H7 (cell line): ENCODE results near the gene MCF2. TPM values are rescaled to one million over a fixed set of nuclear protein-coding genes. Genes with fewer than 3 reads are reported as not detected.

Experiments used
- DNase-seq: peaks from one replicate; pipeline ENCODE4 v3.0.0; 2012
- H3K27me3 ChIP-seq: 2 replicates; pipeline ENCODE4 v1.6.0; 2011; ENCODE audit warnings: mild to moderate bottlenecking, low read length; ENCODE audit not compliant: control insufficient read depth, insufficient read depth
- H3K36me3 ChIP-seq: replicated peaks from 2 replicates; pipeline ENCODE4 v1.5.1; 2011; ENCODE audit warnings: low read length; ENCODE audit not compliant: control insufficient read depth, insufficient read depth
- H3K4me3 ChIP-seq: 2 replicates; pipeline ENCODE4 v1.5.1; 2011; ENCODE audit warnings: low read depth, mild to moderate bottlenecking, control low read depth, low read length, moderate library complexity; ENCODE audit not compliant: insufficient read depth
- total RNA-seq: library from RNA; depleted of rRNA; stranded (reverse); fragments of >200 nt; shearing (Covaris generic); gene quantifications from 2 replicates; pipeline ENCODE4 v1.2.3, GENCODE V29; 2014; rRNA removed

The MCF2 gene
- total RNA-seq, 1 experiment from 2014 or later = 1.1 TPM

GRCh38 chrX:139554376-139554775, 153.6 kb downstream of the MCF2 start:
- no peaks in the 10 kb centered on the region for H3K36me3 ChIP-seq
- DNase-seq = no peak
- no peak overlapping the region for H3K4me3 ChIP-seq
- no peaks in the 10 kb centered on the region for H3K27me3 ChIP-seq

- no peaks in the 10 kb centered on the region for H3K27me3 ChIP-seq
- no peaks in the 10 kb centered on the region for H3K36me3 ChIP-seq
- DNase-seq = no peak
- H3K4me3 ChIP-seq = no peak overlapping the region
Measured at GRCh38 chrX:139544591-139544990, 163.4 kb downstream of the MCF2 start.

DNA sequence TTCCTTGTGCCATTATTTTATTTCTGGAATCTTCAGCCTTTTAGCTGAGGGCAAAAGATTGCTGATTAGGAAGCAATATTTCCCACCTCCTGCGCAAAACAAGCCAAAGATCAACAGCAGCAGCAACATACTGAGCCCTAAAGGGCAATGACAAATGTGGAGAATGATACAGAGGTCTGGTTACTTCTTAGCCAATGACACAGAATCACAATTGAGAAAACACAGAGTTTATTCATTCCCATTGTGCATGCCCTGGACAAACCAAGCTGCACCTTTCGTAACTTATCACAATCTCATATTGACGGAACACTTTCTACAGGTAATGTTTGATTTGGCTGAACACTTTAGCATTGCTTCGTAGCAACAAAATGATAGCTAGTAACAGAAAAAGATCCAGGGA, 164.0 kb downstream of the MCF2 start:
- Histone ChIP-seq H3K4me3 (no peak overlapping the region), H3K36me3 (no peaks in the 10 kb centered on the region), H3K27me3 (no peaks in the 10 kb centered on the region)
- DNase-seq = no peak

DNA sequence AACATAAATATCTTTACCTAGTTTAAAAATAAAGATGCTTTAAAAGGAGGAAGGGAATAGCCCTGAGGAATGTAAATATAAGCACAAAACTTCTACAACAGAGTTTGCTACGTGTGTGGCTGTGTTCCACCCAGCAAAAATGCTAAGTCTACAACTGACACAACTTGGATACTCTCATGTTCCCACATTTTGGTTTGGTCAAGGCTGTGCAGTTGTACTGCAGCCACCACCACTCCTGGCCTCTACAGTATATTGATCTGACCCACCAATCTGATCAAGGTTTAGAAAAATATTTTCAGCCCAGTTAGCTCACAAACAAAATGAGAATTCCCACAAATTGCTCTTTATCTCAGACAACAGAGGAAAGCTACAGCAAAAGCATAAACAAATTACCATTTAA, 165.3 kb downstream of the MCF2 start:
- H3K27me3 ChIP-seq = no peaks in the 10 kb centered on the region
- DNase-seq = no peak
- no peaks in the 10 kb centered on the region for H3K36me3 ChIP-seq
- H3K4me3 ChIP-seq = no peak overlapping the region

- Histone ChIP-seq H3K4me3 (no peak overlapping the region), H3K36me3 (no peaks in the 10 kb centered on the region), H3K27me3 (no peaks in the 10 kb centered on the region)
- no peak for DNase-seq
Measured at GRCh38 chrX:139538907-139539790, 168.8 kb downstream of the MCF2 start.

DNA sequence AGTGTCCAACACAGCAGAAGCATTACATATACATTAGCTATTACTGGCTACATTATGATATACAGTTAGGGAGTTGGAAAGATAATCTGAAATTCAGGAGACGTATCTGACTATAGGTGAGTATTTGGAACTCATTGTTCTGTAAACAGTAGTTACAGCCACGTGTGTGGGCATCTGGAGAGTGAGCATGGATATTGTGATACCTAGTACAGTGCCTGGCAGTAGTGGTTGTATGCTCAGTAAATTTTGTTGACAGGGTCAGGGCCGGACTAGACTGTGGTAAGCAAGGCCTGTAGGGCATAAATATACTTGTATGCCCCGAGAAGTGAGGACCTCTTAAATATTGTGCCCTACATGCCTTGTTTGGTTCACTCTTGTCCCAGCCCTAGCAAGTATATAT, 174.5 kb downstream of the MCF2 start:
- no peak for DNase-seq
- H3K27me3 ChIP-seq = no peaks in the 10 kb centered on the region
- no peak overlapping the region for H3K4me3 ChIP-seq
- H3K36me3 ChIP-seq = no peaks in the 10 kb centered on the region

DNA sequence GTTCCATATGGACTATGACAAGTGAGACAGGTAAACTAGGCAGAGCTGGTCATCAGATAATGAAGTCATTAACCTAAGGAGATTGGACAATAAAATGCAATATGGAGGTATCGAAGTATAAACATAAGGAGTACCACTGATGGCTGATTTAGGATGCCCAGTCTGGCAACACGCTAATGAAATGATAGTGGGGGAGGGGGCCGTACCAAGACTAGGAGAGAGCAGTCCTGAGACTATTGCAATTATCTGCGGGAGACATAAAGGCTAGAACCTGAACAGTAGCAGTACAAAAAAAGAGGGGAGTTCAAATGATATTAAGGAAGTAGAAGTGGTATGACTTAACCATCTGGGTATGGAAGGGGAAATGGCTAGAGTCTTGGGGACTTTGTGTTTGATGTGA, 175.1 kb downstream of the MCF2 start:
- H3K27me3 ChIP-seq = no peaks in the 10 kb centered on the region
- no peak overlapping the region for H3K4me3 ChIP-seq
- DNase-seq = no peak
- H3K36me3 ChIP-seq = no peaks in the 10 kb centered on the region

Other genes with a start within 250 kb of the MCF2 start
- not detected in 2 replicates for gene F9, start 177.4 kb downstream of the MCF2 start, total RNA-seq
- 102 and 163 TPM in 2 replicates for gene ATP11C, start 224.9 kb upstream of the MCF2 start, total RNA-seq